Renal cortical epithelial cell (primary cell): ENCODE results near the gene CAPRIN1. TPM values are rescaled to one million over a fixed set of nuclear protein-coding genes. Genes with fewer than 3 reads are reported as not detected.
"Not testable (repeated sequence)": the region's sequence is repeated elsewhere in the genome, so short reads cannot be mapped to it uniquely, and the experiment has no call there.

ENCODE experiments used
- DNase-seq: peaks from one replicate; pipeline ENCODE4 v3.0.0-alpha.2; 2011; ENCODE audit warnings: low read depth
- total RNA-seq: library from RNA; depleted of rRNA; stranded (reverse); fragments of >200 nt; gene quantifications from 2 replicates; pipeline ENCODE4 v1.2.3, GENCODE V29; 2014

Gene CAPRIN1
- total RNA-seq, 1 donor from 2014 or later = 362 TPM

GRCh38 chr11:34050581-34051348, 766 bp upstream of the CAPRIN1 start:
- peak; percentile 42 for DNase-seq

- DNase-seq = peak; percentile 56
These were observed 591 bp downstream of the CAPRIN1 start for GRCh38 chr11:34052036-34052607.

GRCh38 chr11:34052608-34053160, 1.2 kb downstream of the CAPRIN1 start:
- no peak for DNase-seq

DNA sequence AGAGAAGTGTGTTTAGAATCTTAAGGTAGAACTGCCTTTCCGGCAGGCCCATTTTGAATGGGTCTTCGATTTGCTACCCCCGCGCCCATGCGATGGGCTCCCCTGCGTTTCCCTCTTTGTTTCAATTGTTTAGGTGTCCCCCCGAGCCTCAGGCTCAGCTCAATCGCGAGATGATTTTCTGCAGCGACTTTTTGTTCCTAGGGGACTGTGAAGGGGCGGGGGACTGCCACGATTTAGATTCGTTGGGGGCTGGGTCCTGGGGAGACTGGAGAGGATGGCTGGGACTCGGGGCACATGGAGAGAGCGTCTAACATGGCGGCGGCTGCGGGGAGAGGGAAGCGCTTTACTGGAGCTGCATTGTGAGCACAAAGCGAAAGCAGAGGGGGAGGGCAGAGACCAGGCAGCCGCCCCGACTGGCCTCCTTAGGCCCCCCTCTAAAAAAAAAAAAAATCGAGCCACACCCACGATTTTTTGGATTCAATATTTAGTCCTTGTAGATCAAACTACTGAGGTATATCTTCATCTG, 1.7 kb downstream of the CAPRIN1 start:
- DNase-seq = peak; percentile 31

GRCh38 chr11:34054351-34054750, 2.8 kb downstream of the CAPRIN1 start:
- DNase-seq = not testable (repeated sequence)

DNA sequence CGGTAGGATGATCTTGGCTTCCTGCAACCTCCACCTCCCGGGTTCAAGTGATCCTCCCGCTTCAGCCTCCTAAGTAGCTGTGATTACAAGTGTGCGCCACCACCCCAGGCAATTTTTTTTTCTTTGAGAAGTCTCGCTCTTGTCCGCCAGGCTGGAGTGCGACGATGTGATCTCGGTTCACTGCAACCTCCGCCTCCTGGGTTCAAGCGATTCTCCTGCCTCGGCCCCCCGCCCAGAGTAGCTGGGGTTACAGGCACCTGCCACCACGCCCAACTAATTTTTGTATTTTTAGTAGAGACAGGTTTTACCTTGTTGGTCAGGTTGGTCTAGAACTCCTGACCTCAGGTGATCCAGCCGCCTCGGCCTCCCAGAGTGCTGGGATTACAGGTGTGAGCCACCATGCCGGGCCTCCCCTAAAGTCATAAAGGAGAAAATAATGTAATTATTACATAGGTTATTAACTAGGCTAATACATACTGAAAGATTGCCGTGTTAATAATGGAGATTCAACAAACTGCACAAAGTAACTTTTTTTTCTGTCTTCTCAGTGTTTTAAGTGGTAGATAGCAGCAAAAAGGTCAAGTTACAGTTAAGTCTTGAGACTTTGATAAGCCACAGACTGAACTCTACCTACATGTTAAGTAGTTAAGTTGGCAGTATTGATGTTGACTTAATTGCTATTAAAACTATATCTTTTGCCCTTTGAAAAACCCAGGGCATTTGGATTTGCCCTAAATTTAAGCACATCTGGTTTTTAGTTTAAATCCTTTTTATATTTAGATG, 3.9 kb downstream of the CAPRIN1 start:
- no peak for DNase-seq

- no peak for DNase-seq
These were observed 5.1 kb downstream of the CAPRIN1 start for GRCh38 chr11:34056672-34057071.

DNA sequence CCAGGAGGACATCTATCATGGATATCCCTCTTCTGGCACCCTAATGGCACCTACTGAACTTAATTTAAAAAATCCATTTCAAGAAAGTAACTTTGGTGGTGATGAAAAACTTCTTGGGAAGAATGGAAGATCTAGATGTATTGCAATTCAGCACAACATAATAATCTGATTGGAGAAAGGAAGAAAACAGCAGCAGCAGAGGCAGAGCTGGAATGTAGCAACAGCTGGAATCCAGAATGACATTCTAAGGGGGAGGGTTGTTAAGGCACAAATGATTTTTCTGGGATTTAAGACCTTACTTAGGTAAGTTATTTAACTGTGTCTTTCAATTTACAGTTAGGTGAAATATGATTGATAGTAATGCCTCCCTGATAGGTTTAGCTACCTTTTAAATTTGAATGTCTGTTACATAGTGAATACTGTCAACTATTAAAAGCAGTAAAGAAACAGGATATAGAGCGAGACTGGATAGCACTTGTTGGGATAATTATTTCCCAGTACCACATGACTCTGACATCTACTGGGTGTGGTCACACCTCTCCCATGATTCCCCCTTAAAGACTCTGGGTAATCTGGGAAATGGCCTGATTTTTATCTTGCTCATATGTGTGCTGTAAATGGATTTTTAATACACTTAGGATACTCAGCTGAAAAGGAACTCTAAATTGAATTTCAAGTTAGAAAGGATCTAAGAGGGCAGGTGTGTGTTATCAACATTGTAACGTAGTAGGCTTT, 11.7 kb downstream of the CAPRIN1 start:
- no peak for DNase-seq

GRCh38 chr11:34064291-34064690, 12.8 kb downstream of the CAPRIN1 start:
- DNase-seq = no peak

DNA sequence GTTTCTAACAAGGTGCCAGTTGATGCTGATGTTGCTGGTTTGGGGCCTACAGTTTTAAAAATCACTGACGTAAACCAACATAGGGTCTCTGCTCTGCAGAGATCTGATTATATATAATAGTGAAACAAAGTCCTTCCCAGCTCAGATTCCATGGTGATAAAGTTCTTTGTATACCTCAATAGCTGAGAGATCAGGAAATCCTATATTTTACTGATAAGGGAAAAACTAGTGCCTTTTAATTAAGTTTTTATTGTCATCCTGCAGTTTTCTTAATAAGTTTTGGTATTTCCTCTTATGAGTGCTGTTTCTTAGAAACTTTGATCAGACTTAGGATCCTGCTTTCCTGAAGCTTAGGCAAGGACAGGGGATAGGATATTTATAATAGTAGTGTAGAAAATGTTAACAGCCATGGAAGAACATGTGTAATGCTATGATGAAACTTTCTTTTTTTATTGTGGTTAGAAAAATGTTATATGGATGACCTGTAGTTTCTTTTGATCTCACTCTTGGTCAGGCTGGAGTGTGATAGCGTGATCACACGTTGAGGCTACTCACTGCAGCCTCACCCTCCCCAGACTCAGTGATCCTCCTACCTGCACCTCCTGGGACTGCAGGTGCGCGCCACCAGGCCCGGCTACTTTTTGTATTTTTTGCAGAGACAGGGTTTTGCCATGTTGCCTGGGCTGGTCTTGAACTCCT, 14.1 kb downstream of the CAPRIN1 start:
- DNase-seq = no peak

DNA sequence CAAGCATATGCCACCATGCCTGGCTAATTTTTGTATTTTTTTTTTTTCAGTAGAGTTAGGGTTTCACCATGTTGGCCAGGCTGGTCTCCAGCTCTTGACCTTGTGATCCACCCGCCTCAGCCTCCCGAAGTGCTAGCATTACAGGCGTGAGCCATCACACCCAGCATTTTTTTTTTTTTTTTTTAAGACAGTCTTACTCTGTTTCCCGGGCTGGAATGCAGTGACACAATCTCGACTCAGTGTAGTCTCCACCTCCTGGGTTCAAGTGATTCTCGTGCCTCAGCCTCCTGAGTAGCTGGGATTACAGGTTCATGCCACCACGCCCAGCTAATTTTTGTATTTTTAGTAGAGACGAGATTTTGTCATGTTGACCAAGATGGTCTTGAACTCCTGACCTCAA, 15.2 kb downstream of the CAPRIN1 start:
- not testable (repeated sequence) for DNase-seq

GRCh38 chr11:34067383-34068065, 16.0 kb downstream of the CAPRIN1 start:
- no peak for DNase-seq

DNA sequence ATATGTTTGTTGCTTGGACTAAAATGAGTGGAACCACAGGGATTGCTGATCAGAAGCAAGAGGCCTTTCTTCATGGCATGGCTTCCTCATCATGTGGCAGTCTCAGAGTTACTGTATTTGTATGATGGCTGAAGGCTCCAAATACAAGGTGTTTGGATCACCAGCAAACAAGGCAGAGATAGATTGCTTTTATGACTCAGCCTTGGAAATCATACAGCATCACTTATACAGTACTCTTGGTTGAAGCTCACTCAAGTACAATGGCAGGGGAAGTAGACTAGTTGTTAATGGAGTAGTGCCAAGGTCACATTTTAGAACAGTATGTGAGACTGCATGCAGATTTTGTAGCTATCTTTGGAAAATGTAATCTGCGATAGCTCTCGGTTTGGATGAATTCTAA, 16.6 kb downstream of the CAPRIN1 start:
- DNase-seq = peak; percentile 43

- not testable (repeated sequence) for DNase-seq
These were observed 19.8 kb downstream of the CAPRIN1 start for GRCh38 chr11:34071306-34071705.

GRCh38 chr11:34072041-34072440, 20.5 kb downstream of the CAPRIN1 start:
- DNase-seq = no peak

DNA sequence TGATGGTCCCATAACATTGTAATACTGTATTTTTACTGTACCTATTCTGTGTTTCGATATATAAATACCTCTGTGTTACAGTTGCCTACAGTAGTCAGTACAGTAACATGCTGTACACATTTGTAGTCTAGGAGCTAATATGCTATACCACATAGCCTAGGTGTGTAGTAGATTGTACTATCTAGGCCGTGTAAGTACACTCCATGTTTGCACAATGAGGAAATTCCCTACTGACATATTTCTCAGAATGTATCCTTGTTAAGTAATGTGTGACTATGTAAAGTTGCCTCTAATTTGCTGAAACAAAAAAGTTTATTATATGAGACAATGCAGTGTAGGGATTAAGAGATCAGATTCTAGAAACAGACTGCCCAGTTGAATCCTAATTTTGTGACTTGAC, 21.3 kb downstream of the CAPRIN1 start:
- DNase-seq = no peak

- no peak for DNase-seq
These were observed 22.9 kb downstream of the CAPRIN1 start for GRCh38 chr11:34074391-34074790.

- DNase-seq = no peak
These were observed 23.8 kb downstream of the CAPRIN1 start for GRCh38 chr11:34075178-34075820.

GRCh38 chr11:34080609-34081008, 29.1 kb downstream of the CAPRIN1 start:
- no peak for DNase-seq

GRCh38 chr11:34084637-34085036, 33.1 kb downstream of the CAPRIN1 start:
- DNase-seq = no peak
